Vagina (tissue), 2 donors: ENCODE data around the gene P3H2. TPM values are rescaled to one million over a fixed set of nuclear protein-coding genes. Genes with fewer than 3 reads are reported as not detected.
"Not testable (repeated sequence)": the region's sequence is repeated elsewhere in the genome, so short reads cannot be mapped to it uniquely, and the experiment has no call there.

Source experiments
- DNase-seq, 2 donors: peaks; one replicate each; pipeline ENCODE4 v3.0.0-alpha.2; 2017; ENCODE audit errors: extremely low spot score in 2 of 2
- H3K27ac ChIP-seq: fragments of 200-600 bp; sonication (generic); one replicate; pipeline ENCODE4 v1.5.1; 2019
- H3K27me3 ChIP-seq: fragments of 200-600 bp; sonication (generic); one replicate; pipeline ENCODE4 v1.5.1; 2019
- H3K36me3 ChIP-seq, 2 donors: fragments of 200-600 bp; sonication (generic); one replicate each; pipeline ENCODE4 v1.5.1; 2017 to 2019
- H3K4me1 ChIP-seq: fragments of 200-600 bp; sonication (generic); one replicate; pipeline ENCODE4 v1.5.1; 2019
- H3K4me3 ChIP-seq, 2 donors: fragments of 200-600 bp; sonication (generic); 1 replicate in 1 of 2; 2 replicates in 1 of 2; pipeline ENCODE4 v1.5.1; 2016 to 2019
- H3K9me3 ChIP-seq: fragments of 200-600 bp; sonication (generic); one replicate; pipeline ENCODE4 v1.5.1; 2019
- CTCF ChIP-seq, 3 experiments: fragments of 450-650 bp in 2 of 3; fragments of 200-600 bp in 1 of 3; sonication (generic) in 1 of 3; IDR thresholded peaks; one replicate each; pipeline ENCODE4 v1.5.1; 2017 to 2019; ENCODE audit warnings: antibody characterized with exemption in 3 of 3, mild to moderate bottlenecking in 2 of 3, moderate library complexity in 2 of 3
- POLR2A ChIP-seq, 2 donors: fragments of 450-650 bp; IDR thresholded peaks; one replicate each; pipeline ENCODE4 v1.6.1; 2017; ENCODE audit warnings: antibody characterized with exemption in 2 of 2, mild to moderate bottlenecking in 2 of 2, moderate library complexity in 2 of 2
- POLR2AphosphoS5 ChIP-seq, 2 donors: sonication (generic); formaldehyde crosslinking; IDR thresholded peaks; one replicate each; pipeline ENCODE4 v1.9.0; 2017; ENCODE audit warnings: antibody characterized with exemption in 2 of 2, mild to moderate bottlenecking in 2 of 2, low read depth in 1 of 2; ENCODE audit not compliant: insufficient read depth in 1 of 2
- intact Hi-C: fragments of 100-400 bp; cut with DNase I; formaldehyde crosslinking; loops from one replicate; pipeline ENCODE4 v1.15.1; 2023
- total RNA-seq: library from RNA; depleted of rRNA; stranded (reverse); fragments of >200 nt; gene quantifications from one replicate; pipeline ENCODE4 v1.2.3, GENCODE V29; 2016

Gene P3H2
- total RNA-seq, 1 donor from 2014 or later = 41.7 TPM

GRCh38 chr3:190166948-190167347 lies 46.3 kb upstream of the P3H2 start:
- Histone ChIP-seq H3K27me3 (no peaks in the 10 kb centered on the region), H3K9me3 (no peaks in the 10 kb centered on the region), H3K4me3 (no peak overlapping the region), H3K36me3 (no peaks in the 10 kb centered on the region), H3K4me1 (no peaks in the 10 kb centered on the region), H3K27ac (no peak overlapping the region)
- TF ChIP-seq CTCF (IDR thresholded peaks at IDR 0.05) = no peak
- DNase-seq = no peak
- intact Hi-C loops = no loop called here

- no peak for DNase-seq
- H3K27me3 ChIP-seq = no peaks in the 10 kb centered on the region
- no peaks in the 10 kb centered on the region for H3K36me3 ChIP-seq
- no peak overlapping the region for H3K27ac ChIP-seq
- no peaks in the 10 kb centered on the region for H3K9me3 ChIP-seq
- no peak for TF ChIP-seq CTCF (IDR thresholded peaks at IDR 0.05)
- no peak for TF ChIP-seq POLR2AphosphoS5 (IDR thresholded peaks at IDR 0.05; ENCODE audit: insufficient read depth in 1 of 2, low read depth in 1 of 2)
- TF ChIP-seq POLR2A (IDR thresholded peaks at IDR 0.05) = no peak
- no peaks in the 10 kb centered on the region for H3K4me1 ChIP-seq
- intact Hi-C loops = no loop called here
- no peak overlapping the region for H3K4me3 ChIP-seq
Measured at GRCh38 chr3:190165253-190165652, 44.6 kb upstream of the P3H2 start.

GRCh38 chr3:190162013-190162412 lies 41.3 kb upstream of the P3H2 start:
- intact Hi-C loops, H3K4me1 ChIP-seq, H3K27me3 ChIP-seq, H3K4me3 ChIP-seq, H3K36me3 ChIP-seq, H3K9me3 ChIP-seq, DNase-seq, H3K27ac ChIP-seq: not testable (repeated sequence)

- no peak overlapping the region for H3K27ac ChIP-seq
- no peak for DNase-seq
- no peaks in the 10 kb centered on the region for H3K36me3 ChIP-seq
- TF ChIP-seq POLR2A (IDR thresholded peaks at IDR 0.05) = no peak
- no peaks in the 10 kb centered on the region for H3K27me3 ChIP-seq
- H3K4me1 ChIP-seq = no peaks in the 10 kb centered on the region
- intact Hi-C loops = no loop called here
- H3K4me3 ChIP-seq = no peak overlapping the region
- H3K9me3 ChIP-seq = no peaks in the 10 kb centered on the region
Measured at GRCh38 chr3:190159902-190160435, 39.3 kb upstream of the P3H2 start.

GRCh38 chr3:190158261-190158660 lies 37.6 kb upstream of the P3H2 start:
- Histone ChIP-seq H3K9me3 (no peaks in the 10 kb centered on the region), H3K27ac (no peak overlapping the region), H3K27me3 (no peaks in the 10 kb centered on the region), H3K36me3 (no peaks in the 10 kb centered on the region), H3K4me3 (no peak overlapping the region), H3K4me1 (no peaks in the 10 kb centered on the region)
- no peak for TF ChIP-seq CTCF (IDR thresholded peaks at IDR 0.05)
- TF ChIP-seq POLR2AphosphoS5 (IDR thresholded peaks at IDR 0.05; ENCODE audit: insufficient read depth in 1 of 2, low read depth in 1 of 2) = no peak
- TF ChIP-seq POLR2A (IDR thresholded peaks at IDR 0.05) = no peak
- DNase-seq = no peak
- intact Hi-C loops = no loop called here

GRCh38 chr3:190155752-190156151 lies 35.1 kb upstream of the P3H2 start:
- intact Hi-C loops = no loop called here
- Histone ChIP-seq H3K27ac (peak overlapping the region; percentile 66), H3K36me3 (no peaks in the 10 kb centered on the region), H3K4me1 (peaks cover 7% of the 10 kb centered on the region), H3K9me3 (no peaks in the 10 kb centered on the region), H3K27me3 (no peaks in the 10 kb centered on the region), H3K4me3 (no peak overlapping the region)
- DNase-seq = peak in 1 of 2 donors; percentile 90
- no peak for TF ChIP-seq POLR2A (IDR thresholded peaks at IDR 0.05)
- no peak for TF ChIP-seq CTCF (IDR thresholded peaks at IDR 0.05)
- peak in 1 of 2 donors; percentile 68 for TF ChIP-seq POLR2AphosphoS5 (IDR thresholded peaks at IDR 0.05; ENCODE audit: insufficient read depth in 1 of 2, low read depth in 1 of 2)
